HepG2 (cell line): ENCODE data around the gene DOK5. TPM values are rescaled to one million over a fixed set of nuclear protein-coding genes. Genes with fewer than 3 reads are reported as not detected.

Experiments used
- ATAC-seq: fragments of 200-7000 bp; cut with Tn5 transposase; 3 replicates; pipeline ENCODE4 v1.9.1; 2020; ENCODE audit warnings: mild to moderate bottlenecking, moderate library complexity
- BruUV-seq: library from RNA; stranded (reverse); fragments of 400-500 nt; replicated peaks from 2 replicates; lab custom pipeline; 2021; lab: Mats Ljungman, UMichigan
- CTCF ChIA-PET: fragments of 300-600 bp; formaldehyde crosslinking; extraction: SDS; loops from one replicate; lab custom pipeline; 2021; ENCODE audit warnings: low total read pairs, inconsistent platforms, low intra/inter-chr PET ratio; lab: Yijun Ruan, JAX
- POLR2A ChIA-PET: fragments of 350-600 bp; sonication (Branson Sonifier 250); formaldehyde crosslinking; loops from one replicate; lab custom pipeline; 2020; ENCODE audit warnings: antibody characterized with exemption, inconsistent platforms; lab: Yijun Ruan, JAX
- DNase-seq: peaks from one replicate; pipeline ENCODE4 v3.0.0-alpha.2; 2015; ENCODE audit warnings: low spot score
- FAIRE-seq: peaks from 3 replicates; lab custom pipeline; 2011; peaks lifted over from hg19 to GRCh38; lab: Jason Lieb, UNC
- H2AFZ ChIP-seq: one replicate; pipeline ENCODE4 v1.6.1; 2011; ENCODE audit warnings: low read length, inconsistent platforms
- H3K27ac ChIP-seq: fragments of 300-600 bp; 3 replicates; pipeline ENCODE4 v1.8.0; 2011; ENCODE audit warnings: mixed run types, mild to moderate bottlenecking, mixed read lengths, low read length, inconsistent platforms; ENCODE audit not compliant: insufficient read depth; ENCODE audit errors: extremely low read length
- H3K27me3 ChIP-seq, 2 experiments: fragments of 200-600 bp in 1 of 2; 2 replicates in 1 of 2; 3 replicates in 1 of 2; pipeline versions ENCODE4 v1.6.0 to v1.8.0; 2011; ENCODE audit warnings: low read length in 2 of 2, mild to moderate bottlenecking in 2 of 2, moderate library complexity in 2 of 2, inconsistent platforms in 1 of 2; ENCODE audit not compliant: insufficient read depth in 2 of 2, control insufficient read depth in 1 of 2
- H3K36me3 ChIP-seq, 2 experiments: fragments of 200-600 bp in 1 of 2; replicated peaks in 1 of 2; 2 replicates in 1 of 2; 3 replicates in 1 of 2; pipeline versions ENCODE4 v1.5.1 to v1.8.0; 2011; ENCODE audit warnings: low read length in 2 of 2, inconsistent platforms in 1 of 2; ENCODE audit not compliant: insufficient read depth in 2 of 2, control insufficient read depth in 1 of 2
- H3K4me1 ChIP-seq: 2 replicates; pipeline ENCODE4 v1.5.1; 2012; ENCODE audit warnings: low read length, inconsistent platforms; ENCODE audit not compliant: insufficient read depth
- H3K4me2 ChIP-seq: 2 replicates; pipeline ENCODE4 v1.6.0; 2011; ENCODE audit warnings: low read depth, low read length, inconsistent platforms
- H3K4me3 ChIP-seq, 3 experiments: fragments of 200-600 bp in 1 of 3; sonication (generic), shearing (Covaris generic) in 1 of 3; replicated peaks in 1 of 3; 2 replicates each; pipeline ENCODE4 v1.5.1; 2011 to 2016; ENCODE audit warnings: low read length in 3 of 3, inconsistent platforms in 2 of 3, low read depth in 2 of 3, mild to moderate bottlenecking in 2 of 3, control low read depth in 1 of 3, mixed read lengths in 1 of 3; ENCODE audit not compliant: insufficient read depth in 1 of 3
- H3K79me2 ChIP-seq: one replicate; pipeline ENCODE4 v1.6.1; 2011; ENCODE audit warnings: low read length, inconsistent platforms; ENCODE audit not compliant: insufficient read depth
- H3K9ac ChIP-seq: 2 replicates; pipeline ENCODE4 v1.6.0; 2011; ENCODE audit warnings: mild to moderate bottlenecking, low read depth, low read length, inconsistent platforms; ENCODE audit not compliant: insufficient read depth
- H3K9me3 ChIP-seq: 2 replicates; pipeline ENCODE4 v1.5.1; 2012; ENCODE audit warnings: mild to moderate bottlenecking, low read length
- H4K20me1 ChIP-seq: 2 replicates; pipeline ENCODE4 v1.6.0; 2011; ENCODE audit warnings: inconsistent platforms, mild to moderate bottlenecking, low read length, moderate library complexity; ENCODE audit not compliant: insufficient read depth
- FOSL2 ChIP-seq: sonication (generic); formaldehyde crosslinking; IDR thresholded peaks from 2 replicates; pipeline ENCODE4 v1.4.0; 2020; ENCODE audit warnings: missing genetic modification reagents
- HDAC2 ChIP-seq: sonication (generic); formaldehyde crosslinking; IDR thresholded peaks from 2 replicates; pipeline ENCODE4 v1.4.0; 2020; ENCODE audit warnings: missing genetic modification reagents
- NCOR1 ChIP-seq: fragments of 200-600 bp; sonication (generic); IDR thresholded peaks from 2 replicates; pipeline ENCODE4 v1.7.0; 2017; ENCODE audit warnings: antibody characterized with exemption, low read length, borderline replicate concordance
- NR1H2 ChIP-seq: sonication (generic); formaldehyde crosslinking; IDR thresholded peaks from 2 replicates; pipeline ENCODE4 v1.8.1; 2022; ENCODE audit warnings: low read depth, missing genetic modification reagents, borderline replicate concordance
- RFX1 ChIP-seq: fragments of 450-650 bp; IDR thresholded peaks from 2 replicates; pipeline ENCODE4 v1.6.1; 2017
- RFXANK ChIP-seq: IDR thresholded peaks from 2 replicates; pipeline ENCODE4 v1.6.1; 2016
- RFXAP ChIP-seq: sonication (generic); formaldehyde crosslinking; IDR thresholded peaks from 2 replicates; pipeline ENCODE4 v1.4.0; 2020; ENCODE audit warnings: missing genetic modification reagents, borderline replicate concordance
- RXRA ChIP-seq: sonication (generic); formaldehyde crosslinking; IDR thresholded peaks from 2 replicates; pipeline ENCODE4 v1.5.1; 2020; ENCODE audit warnings: missing genetic modification reagents
- SP2 ChIP-seq: sonication (generic); formaldehyde crosslinking; IDR thresholded peaks from 2 replicates; pipeline ENCODE4 v1.5.1; 2020; ENCODE audit warnings: mild to moderate bottlenecking, missing genetic modification reagents
- TBP ChIP-seq: sonication (generic); formaldehyde crosslinking; IDR thresholded peaks from 2 replicates; pipeline ENCODE4 v1.5.0; 2020; ENCODE audit warnings: missing genetic modification reagents
- ZFP36 ChIP-seq: fragments of 150-350 bp; IDR thresholded peaks from 2 replicates; pipeline ENCODE4 v1.6.1; 2018; ENCODE audit warnings: borderline replicate concordance, low read length, low read depth; ENCODE audit not compliant: partially characterized antibody
- ZKSCAN8 ChIP-seq: IDR thresholded peaks from 2 replicates; pipeline ENCODE4 v1.6.1; 2016; ENCODE audit warnings: borderline replicate concordance, missing genetic modification reagents, missing compliant biosample characterization
- ZNF101 ChIP-seq: sonication (generic); formaldehyde crosslinking; IDR thresholded peaks from 2 replicates; pipeline ENCODE4 v1.4.0; 2020; ENCODE audit warnings: mild to moderate bottlenecking, low read depth, missing genetic modification reagents, borderline replicate concordance
- ZNF335 ChIP-seq: sonication (generic); formaldehyde crosslinking; IDR thresholded peaks from 2 replicates; pipeline ENCODE4 v1.4.0; 2020; ENCODE audit warnings: missing genetic modification reagents
- ZNF567 ChIP-seq: sonication (generic); formaldehyde crosslinking; IDR thresholded peaks from 2 replicates; pipeline ENCODE4 v1.8.1; 2023; ENCODE audit warnings: mild to moderate bottlenecking, missing genetic modification reagents, borderline replicate concordance
- ZSCAN21 ChIP-seq: sonication (generic); formaldehyde crosslinking; IDR thresholded peaks from 2 replicates; pipeline ENCODE4 v1.8.0; 2022; ENCODE audit warnings: mild to moderate bottlenecking, missing genetic modification reagents, moderate library complexity, borderline replicate concordance
- WGBS: methylation state at CpG from one replicate; pipeline ENCODE4 v1.1.6; 2017; ENCODE audit warnings: low lambda C conversion rate; 5-methylcytosine and 5-hydroxymethylcytosine counted together
- in situ Hi-C: cut with HindIII; loops from 2 replicates; pipeline ENCODE4 v1.10.0; 2017; ENCODE audit warnings: low pct_unique_long_range_greater_than_20kb; ENCODE audit not compliant: extremely low pct_ligation_motif_present
- intact Hi-C: fragments of 100-400 bp; cut with micrococcal nuclease; formaldehyde crosslinking; loops from one replicate; pipeline ENCODE4 v1.10.0; 2022; ENCODE audit not compliant: unreplicated experiment
- polyA plus RNA-seq, 8 experiments: library from polyadenylated mRNA; depleted of rRNA in 3 of 8; stranded (reverse) in 7 of 8; unstranded in 1 of 8; fragments of >200 nt; fragmentation: Illumina TruSeq in 4 of 8; extraction: Trizol in 4 of 8; gene quantifications; 2 replicates each; pipeline versions ENCODE4 v1.2.1 to v1.2.3, GENCODE V29; 2011 to 2016; ENCODE audit warnings: low read depth in 4 of 8, missing spikeins in 1 of 8, mixed read lengths in 1 of 8; ENCODE audit not compliant: insufficient read depth in 1 of 8
- total RNA-seq, 5 experiments: library from RNA; depleted of rRNA; stranded (reverse); fragments of >200 nt; fragmentation: Illumina TruSeq; extraction: Trizol; gene quantifications; 2 replicates each; pipeline ENCODE4 v1.2.3, GENCODE V29; 2016; ENCODE audit warnings: low read depth in 1 of 5
- TF ChIP-seq, protein P1 (sequence below): conservative IDR thresholded peaks from 2 replicates; pipeline ENCODE4 v1.6.1; 2018; ENCODE audit warnings: missing genetic modification reagents
- TF ChIP-seq, protein P2 (sequence below): fragments of 450-650 bp; IDR thresholded peaks from 2 replicates; pipeline ENCODE4 v1.6.1; 2017

DOK5 gene
- total and polyA plus RNA-seq, 2 of the 13 experiments (the other 11 are each of a cell fraction or from before 2014, with no cell fraction given): not detected

DNA sequence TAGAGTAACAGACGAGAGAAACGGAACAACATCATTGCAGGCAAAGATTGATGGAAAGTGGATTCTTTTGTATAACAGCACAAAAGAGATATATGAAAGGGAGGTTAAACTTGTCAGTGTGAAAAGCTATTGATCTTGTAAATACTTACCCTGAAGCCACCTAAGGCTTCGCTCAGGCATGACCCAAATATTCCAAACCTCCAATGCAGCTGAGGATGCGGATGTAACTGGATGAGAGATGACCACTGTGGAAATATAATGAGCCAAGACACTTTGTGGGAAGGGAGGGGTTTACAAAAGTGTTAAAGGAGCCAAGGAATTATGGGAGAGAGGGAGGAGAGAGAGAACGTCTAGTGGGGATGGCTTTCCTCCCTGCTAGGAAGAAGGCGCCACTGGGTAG lies 112.0 kb downstream of the DOK5 start (continued):
- TF ChIP-seq, protein P1, sequence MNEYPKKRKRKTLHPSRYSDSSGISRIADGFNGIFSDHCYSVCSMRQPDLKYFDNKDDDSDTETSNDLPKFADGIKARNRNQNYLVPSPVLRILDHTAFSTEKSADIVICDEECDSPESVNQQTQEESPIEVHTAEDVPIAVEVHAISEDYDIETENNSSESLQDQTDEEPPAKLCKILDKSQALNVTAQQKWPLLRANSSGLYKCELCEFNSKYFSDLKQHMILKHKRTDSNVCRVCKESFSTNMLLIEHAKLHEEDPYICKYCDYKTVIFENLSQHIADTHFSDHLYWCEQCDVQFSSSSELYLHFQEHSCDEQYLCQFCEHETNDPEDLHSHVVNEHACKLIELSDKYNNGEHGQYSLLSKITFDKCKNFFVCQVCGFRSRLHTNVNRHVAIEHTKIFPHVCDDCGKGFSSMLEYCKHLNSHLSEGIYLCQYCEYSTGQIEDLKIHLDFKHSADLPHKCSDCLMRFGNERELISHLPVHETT (CRISPR knock-in tag): no peak

DNA sequence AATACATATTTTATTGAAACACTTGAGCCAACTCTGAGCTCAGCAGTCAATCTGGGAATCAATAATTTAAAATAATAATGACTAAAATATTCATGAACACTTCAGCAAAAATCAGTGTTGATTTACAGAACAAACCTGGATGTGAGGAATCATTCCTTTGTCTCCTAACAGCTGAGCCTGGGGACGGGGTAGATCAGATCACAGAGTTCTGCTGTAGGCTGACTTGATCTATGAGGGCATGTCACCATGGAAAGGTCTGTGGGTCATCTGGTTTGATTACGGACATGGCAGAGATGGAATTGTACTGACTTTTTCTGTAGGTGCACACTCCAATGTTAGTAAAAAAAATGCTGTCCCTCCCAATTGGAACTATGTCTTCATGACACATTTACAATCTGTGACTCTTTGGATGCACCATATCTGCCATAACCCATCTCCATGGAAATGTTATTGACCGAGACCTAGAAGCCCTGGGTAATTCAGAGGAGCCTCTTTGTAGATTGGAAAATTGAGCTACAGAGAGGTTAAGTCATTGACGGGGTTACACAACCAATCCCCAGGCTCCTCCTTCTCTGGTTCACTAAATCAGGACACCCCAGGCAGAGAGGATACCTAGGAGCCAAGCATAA lies 114.1 kb downstream of the DOK5 start:
- no peak overlapping the region for H3K27ac ChIP-seq
- intact Hi-C loops: no loop called here
- H3K4me3 ChIP-seq: no peak overlapping the region
- BruUV-seq: no TSS peak
- WGBS: 14% methylated on average over 4 of the region's 4 CpGs
- no peak for DNase-seq
- ATAC-seq: no peak
- no peaks in the 10 kb centered on the region for H3K27me3 ChIP-seq
- H3K9ac ChIP-seq: no peak overlapping the region
- no peaks in the 10 kb centered on the region for H3K9me3 ChIP-seq
- no peak overlapping the region for H3K4me2 ChIP-seq
- CTCF ChIA-PET: no interaction called here
- no peaks in the 10 kb centered on the region for H4K20me1 ChIP-seq
- H3K79me2 ChIP-seq: no peaks in the 10 kb centered on the region
- no peak for TF ChIP-seq FOSL2 (CRISPR knock-in tag)
- no peak for TF ChIP-seq RFXANK (CRISPR knock-in tag)
- TF ChIP-seq RXRA (CRISPR knock-in tag): no peak
- TF ChIP-seq, protein P2, sequence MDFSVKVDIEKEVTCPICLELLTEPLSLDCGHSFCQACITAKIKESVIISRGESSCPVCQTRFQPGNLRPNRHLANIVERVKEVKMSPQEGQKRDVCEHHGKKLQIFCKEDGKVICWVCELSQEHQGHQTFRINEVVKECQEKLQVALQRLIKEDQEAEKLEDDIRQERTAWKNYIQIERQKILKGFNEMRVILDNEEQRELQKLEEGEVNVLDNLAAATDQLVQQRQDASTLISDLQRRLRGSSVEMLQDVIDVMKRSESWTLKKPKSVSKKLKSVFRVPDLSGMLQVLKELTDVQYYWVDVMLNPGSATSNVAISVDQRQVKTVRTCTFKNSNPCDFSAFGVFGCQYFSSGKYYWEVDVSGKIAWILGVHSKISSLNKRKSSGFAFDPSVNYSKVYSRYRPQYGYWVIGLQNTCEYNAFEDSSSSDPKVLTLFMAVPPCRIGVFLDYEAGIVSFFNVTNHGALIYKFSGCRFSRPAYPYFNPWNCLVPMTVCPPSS: no peak
- TF ChIP-seq NR1H2: no peak
- TF ChIP-seq ZNF335 (CRISPR knock-in tag): no peak
- no peak for TF ChIP-seq ZNF101 (CRISPR knock-in tag)
- no peak for TF ChIP-seq NCOR1
- TF ChIP-seq ZNF567: no peak
- no peak for TF ChIP-seq RFX1
- no peak for TF ChIP-seq ZFP36
- TF ChIP-seq SP2 (CRISPR knock-in tag): no peak
- no peak for TF ChIP-seq ZKSCAN8 (CRISPR knock-in tag)
- no peak for TF ChIP-seq RFXAP (CRISPR knock-in tag)
- no peak for TF ChIP-seq HDAC2 (CRISPR knock-in tag)
- TF ChIP-seq ZSCAN21 (CRISPR knock-in tag): no peak
- TF ChIP-seq TBP: no peak
- H2AFZ ChIP-seq: no peak overlapping the region
- H3K4me1 ChIP-seq: no peaks in the 10 kb centered on the region
- in situ Hi-C loops: no loop called here
- no peak for FAIRE-seq
- POLR2A ChIA-PET: no interaction called here
- no peaks in the 10 kb centered on the region for H3K36me3 ChIP-seq
